ENCODE results near the gene HK3.
A peak's percentile ranks its signal among the peaks of the same experiment; 100 is the strongest.

HK3 gene

GRCh38 chr5:176849611-176850227 is 49.4 kb downstream of the HK3 start:
- H3K4me3 ChIP-seq (ENCODE audit: low read length), result no peak overlapping the region
- no peak for DNase-seq (ENCODE audit: low read depth)
- TF ChIP-seq CTCF (IDR thresholded peaks at IDR 0.05; ENCODE audit: insufficient read depth, low read depth, low read length, missing control alignments), result no peak

- H3K4me3 ChIP-seq (ENCODE audit: low read length), result no peak overlapping the region
- no peak for DNase-seq (ENCODE audit: low read depth)
- no peak for TF ChIP-seq CTCF (IDR thresholded peaks at IDR 0.05; ENCODE audit: insufficient read depth, low read depth, low read length, missing control alignments)
These were observed 50.5 kb downstream of the HK3 start for GRCh38 chr5:176848651-176849050.

GRCh38 chr5:176847726-176848290 is 51.3 kb downstream of the HK3 start:
- TF ChIP-seq CTCF (IDR thresholded peaks at IDR 0.05; ENCODE audit: insufficient read depth, low read depth, low read length, missing control alignments), result no peak
- no peak for DNase-seq (ENCODE audit: low read depth)
- no peak overlapping the region for H3K4me3 ChIP-seq (ENCODE audit: low read length)

GRCh38 chr5:176847148-176847547 is 52.0 kb downstream of the HK3 start:
- no peak for DNase-seq (ENCODE audit: low read depth)
- no peak for TF ChIP-seq CTCF (IDR thresholded peaks at IDR 0.05; ENCODE audit: insufficient read depth, low read depth, low read length, missing control alignments)
- no peak overlapping the region for H3K4me3 ChIP-seq (ENCODE audit: low read length)

GRCh38 chr5:176846335-176847140 is 52.6 kb downstream of the HK3 start:
- H3K4me3 ChIP-seq (ENCODE audit: low read length), result no peak overlapping the region
- no peak for TF ChIP-seq CTCF (IDR thresholded peaks at IDR 0.05; ENCODE audit: insufficient read depth, low read depth, low read length, missing control alignments)
- peak; percentile 34 for DNase-seq (ENCODE audit: low read depth)

- H3K4me3 ChIP-seq (ENCODE audit: low read length), result no peak overlapping the region
- no peak for TF ChIP-seq CTCF (IDR thresholded peaks at IDR 0.05; ENCODE audit: insufficient read depth, low read depth, low read length, missing control alignments)
These were observed 53.8 kb downstream of the HK3 start for GRCh38 chr5:176845392-176845713.

More at GRCh38 chr5:176845392-176845713, 53.8 kb downstream of the HK3 start:
- no peak for DNase-seq (ENCODE audit: low read depth)
